Natural killer cell treated with Interleukin-12 subunit alpha and Interleukin-12 subunit beta and Interleukin-15 and Interleukin-18, amount 100 ng/mL, for 72 hours (primary cell): Measurements from ENCODE around the gene REXO1. TPM values are rescaled to one million over a fixed set of nuclear protein-coding genes. Genes with fewer than 3 reads are reported as not detected.

Experiments used
- ATAC-seq, 2 donors: fragments of 150-1000 bp; cut with Tn5 transposase in 1 of 2; sonication (Bioruptor Pico), chemical (Tn5 transposase) in 1 of 2; 2 replicates each; pipeline ENCODE4 v1.10.0; 2021
- DNase-seq: peaks from one replicate; pipeline ENCODE4 v3.0.0; 2022; ENCODE audit warnings: low spot score
- H3K27ac Mint-ChIP-seq, 2 donors: 1 replicate in 1 of 2; 2 replicates in 1 of 2; pipeline ENCODE4 v1.8.0; 2022; ENCODE audit warnings: mixed read lengths in 2 of 2, mild to moderate bottlenecking in 1 of 2, moderate library complexity in 1 of 2
- H3K27me3 Mint-ChIP-seq, 2 donors: 1 replicate in 1 of 2; 2 replicates in 1 of 2; pipeline ENCODE4 v1.8.0; 2022; ENCODE audit warnings: mixed read lengths in 2 of 2
- H3K36me3 Mint-ChIP-seq: one replicate; pipeline ENCODE4 v1.8.0; 2022; ENCODE audit warnings: mixed read lengths
- H3K4me1 Mint-ChIP-seq, 2 donors: 1 replicate in 1 of 2; 2 replicates in 1 of 2; pipeline ENCODE4 v1.8.0; 2022; ENCODE audit warnings: low read depth in 2 of 2, mixed read lengths in 2 of 2, mild to moderate bottlenecking in 1 of 2
- H3K4me3 Mint-ChIP-seq: one replicate; pipeline ENCODE4 v1.8.0; 2022; ENCODE audit warnings: mixed read lengths
- H3K9me3 Mint-ChIP-seq: 2 replicates; pipeline ENCODE4 v1.8.0; 2022; ENCODE audit warnings: mixed read lengths
- total RNA-seq, 2 donors: library from RNA; stranded (reverse); gene quantifications; one replicate each; pipeline ENCODE4 v1.2.3, GENCODE V29; 2022

Gene REXO1
- total RNA-seq, 2 donors from 2014 or later = 69.1 to 103 TPM

DNA sequence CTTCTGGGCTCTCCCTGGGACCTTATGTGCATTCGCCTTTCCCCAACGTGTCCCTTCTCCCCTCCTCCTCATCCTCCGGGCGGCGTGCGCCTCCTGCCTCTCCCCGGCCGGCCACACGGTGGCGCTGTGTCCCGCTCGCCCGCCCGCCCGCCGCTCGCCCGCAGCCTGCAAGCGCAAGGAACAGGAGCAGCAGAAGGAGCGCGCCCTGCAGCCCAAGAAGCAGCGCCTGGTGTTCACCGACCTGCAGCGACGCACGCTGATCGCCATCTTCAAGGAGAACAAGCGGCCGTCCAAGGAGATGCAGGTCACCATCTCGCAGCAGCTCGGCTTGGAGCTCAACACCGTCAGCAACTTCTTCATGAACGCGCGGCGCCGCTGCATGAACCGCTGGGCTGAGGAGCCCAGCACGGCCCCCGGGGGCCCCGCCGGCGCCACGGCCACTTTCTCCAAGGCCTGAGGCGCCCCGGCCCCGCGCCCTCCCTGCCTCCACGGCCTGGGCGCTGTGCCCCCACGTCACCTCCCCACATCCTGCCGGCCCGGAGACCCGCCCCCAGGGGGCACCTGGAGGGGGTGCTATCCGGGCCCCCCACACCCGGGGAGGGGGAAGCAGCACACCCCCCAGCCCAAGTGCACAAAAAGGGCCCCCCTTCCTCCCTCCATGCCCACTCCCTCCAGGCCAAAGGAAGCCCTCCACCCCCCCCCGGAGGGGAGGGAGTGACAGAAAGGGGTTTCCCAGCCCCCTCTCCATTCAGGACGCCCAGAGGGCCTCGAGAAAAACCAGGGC, 73.1 kb downstream of the REXO1 start:
- ATAC-seq (no peak), DNase-seq (no peak)
- Mint-ChIP-seq H3K9me3 (no peaks in the 10 kb centered on the region), H3K4me1 (peaks cover 4 to 10% of the 10 kb centered on the region in 2 donors), H3K27ac (no peak overlapping the region), H3K27me3 (peaks cover 48 to 62% of the 10 kb centered on the region in 2 donors), H3K36me3 (peaks cover 26% of the 10 kb centered on the region), H3K4me3 (no peak overlapping the region)

DNA sequence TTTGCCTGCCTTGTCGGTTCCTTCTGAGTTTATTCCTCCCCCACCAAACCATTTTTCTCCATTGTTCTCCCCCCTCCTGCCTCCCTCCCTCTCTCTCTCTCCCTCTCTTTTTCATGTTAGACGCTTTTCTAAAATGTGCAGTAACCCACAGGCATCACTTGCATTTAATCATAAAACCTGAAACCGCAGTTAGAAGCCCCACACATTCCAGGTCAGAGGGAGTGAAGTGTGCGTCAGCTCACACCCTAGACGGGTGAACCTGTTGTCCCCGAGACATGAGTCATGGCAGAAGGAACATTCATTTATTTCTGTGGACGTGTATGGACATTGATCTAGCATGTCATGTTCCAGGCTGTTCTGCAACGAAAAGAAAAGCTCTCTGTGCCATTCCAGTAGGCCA, 75.1 kb downstream of the REXO1 start:
- H3K27me3 Mint-ChIP-seq = peaks cover 51 to 67% of the 10 kb centered on the region in 2 donors
- no peak overlapping the region for H3K4me3 Mint-ChIP-seq
- no peaks in the 10 kb centered on the region for H3K9me3 Mint-ChIP-seq
- peaks cover 21% of the 10 kb centered on the region for H3K36me3 Mint-ChIP-seq
- H3K4me1 Mint-ChIP-seq = peaks cover 4 to 5% of the 10 kb centered on the region in 2 donors
- no peak for DNase-seq
- ATAC-seq = no peak
- H3K27ac Mint-ChIP-seq = no peak overlapping the region

DNA sequence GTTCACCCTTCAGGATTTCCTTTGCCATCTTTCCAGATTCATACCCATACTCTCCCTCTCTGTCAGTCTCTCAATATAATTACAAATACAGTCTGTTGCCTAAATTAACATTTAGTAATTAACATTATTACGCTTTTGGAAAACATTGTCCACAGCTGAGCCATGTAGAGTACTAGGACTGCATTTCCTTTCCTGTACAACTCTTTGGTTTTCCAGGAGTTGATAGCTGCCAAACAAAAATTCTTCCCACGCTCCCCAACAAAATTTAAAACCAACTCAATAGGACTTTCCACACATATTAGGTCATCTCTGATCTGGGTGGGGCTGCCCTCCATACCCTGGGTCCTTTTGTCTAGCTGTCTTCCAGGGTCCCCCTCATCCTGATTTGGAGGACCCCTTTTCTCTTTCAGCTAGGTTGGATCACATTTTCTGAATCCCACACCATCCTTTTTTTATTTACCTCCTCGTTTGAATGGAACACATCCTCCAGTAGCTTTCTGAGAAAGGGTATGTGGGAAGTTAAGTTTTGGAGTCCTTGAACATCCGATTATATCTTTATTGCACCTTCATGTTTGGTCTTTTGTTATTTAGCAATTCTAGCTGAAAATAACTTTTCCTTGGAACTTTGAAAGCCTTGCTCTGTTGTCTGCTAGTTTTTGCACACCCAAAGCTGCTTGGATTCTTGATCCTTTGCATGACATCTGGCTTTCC, 77.3 kb downstream of the REXO1 start:
- Mint-ChIP-seq H3K27me3 (peaks cover 47 to 63% of the 10 kb centered on the region in 2 donors), H3K36me3 (peaks cover 15% of the 10 kb centered on the region), H3K4me1 (no peaks in the 10 kb centered on the region), H3K27ac (no peak overlapping the region), H3K4me3 (no peak overlapping the region), H3K9me3 (no peaks in the 10 kb centered on the region)
- ATAC-seq = no peak
- no peak for DNase-seq

DNA sequence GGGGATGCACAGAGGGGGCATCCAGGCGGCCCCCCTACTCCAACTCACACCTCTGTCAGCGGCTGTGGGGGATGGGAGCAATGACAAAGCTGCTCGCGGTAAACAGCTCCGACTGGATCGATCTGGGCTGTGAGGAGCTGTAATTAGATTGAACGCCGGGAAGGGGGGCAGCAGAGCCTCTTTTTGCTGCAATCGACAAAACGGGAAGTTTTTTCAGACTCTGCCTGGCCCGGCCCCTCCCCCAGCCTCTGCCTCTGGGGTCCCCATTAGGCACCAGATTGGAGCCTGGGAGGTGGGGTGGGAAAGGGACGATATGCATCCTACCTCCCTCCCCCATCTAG, 78.7 kb downstream of the REXO1 start:
- no peak for ATAC-seq
- Mint-ChIP-seq H3K27me3 (peaks cover 47 to 59% of the 10 kb centered on the region in 2 donors), H3K27ac (no peak overlapping the region), H3K9me3 (no peaks in the 10 kb centered on the region), H3K4me3 (no peak overlapping the region), H3K4me1 (no peaks in the 10 kb centered on the region), H3K36me3 (peaks cover 15% of the 10 kb centered on the region)
- DNase-seq = no peak

DNA sequence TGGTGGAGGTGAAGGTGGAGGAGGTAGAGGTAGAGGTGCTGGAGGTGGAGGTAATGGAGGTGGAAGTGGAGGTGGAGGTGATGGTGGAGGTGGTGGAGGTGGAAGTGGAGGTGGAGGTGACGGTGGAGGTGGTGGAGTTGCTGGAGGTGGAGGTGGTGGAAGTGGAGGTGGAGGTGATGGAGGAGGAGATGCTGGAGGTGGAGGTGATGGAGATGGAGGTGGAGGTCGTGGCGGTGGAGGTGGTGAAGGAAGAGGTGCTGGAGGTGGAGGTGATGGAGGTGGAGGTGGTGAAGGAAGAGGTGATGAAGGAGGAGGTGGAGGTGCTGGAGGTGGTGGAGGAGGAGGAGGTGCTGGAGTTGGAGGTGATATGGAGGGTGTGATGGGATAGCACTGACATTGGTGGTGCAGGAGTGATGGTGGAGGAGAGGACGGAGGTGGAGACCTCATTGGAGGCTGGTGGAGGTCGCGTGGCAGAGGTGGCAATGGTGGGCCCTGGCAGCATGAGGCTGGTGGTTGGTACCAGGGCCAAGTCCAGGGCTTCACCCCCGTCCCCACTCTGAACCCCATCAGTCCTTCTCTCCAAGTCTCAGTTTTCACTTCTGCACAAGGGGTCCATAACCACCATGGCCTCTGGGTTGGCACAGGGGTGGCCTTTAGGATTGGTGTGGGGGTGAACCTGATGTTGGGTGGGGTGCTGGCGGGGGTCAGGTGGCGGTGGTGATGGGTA, 79.2 kb downstream of the REXO1 start:
- Mint-ChIP-seq H3K27me3 (peaks cover 43 to 53% of the 10 kb centered on the region in 2 donors), H3K9me3 (no peaks in the 10 kb centered on the region), H3K4me1 (no peaks in the 10 kb centered on the region), H3K36me3 (peaks cover 15% of the 10 kb centered on the region), H3K27ac (no peak overlapping the region), H3K4me3 (no peak overlapping the region)
- DNase-seq (no peak), ATAC-seq (no peak)

DNA sequence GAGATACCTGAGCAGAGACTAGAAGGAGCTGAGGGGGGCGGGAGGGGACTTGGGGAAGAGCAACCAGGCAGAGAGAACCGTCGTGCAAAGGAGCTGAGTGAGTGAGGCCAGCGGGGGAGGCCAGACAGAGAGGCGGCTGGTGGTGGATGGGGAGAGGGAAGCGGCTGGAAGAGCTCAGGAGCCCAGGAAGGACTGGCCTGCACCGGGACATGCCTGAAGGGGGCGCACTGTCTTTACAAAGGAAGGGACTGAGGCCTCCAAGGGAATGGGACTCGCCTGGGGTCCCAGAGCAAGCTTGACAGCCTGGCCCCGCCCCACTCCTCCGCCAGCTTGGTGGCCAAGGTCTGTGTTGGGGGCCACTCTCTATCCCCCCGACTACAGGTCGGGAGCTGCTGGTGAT, 80.0 kb downstream of the REXO1 start:
- H3K4me1 Mint-ChIP-seq = no peaks in the 10 kb centered on the region
- peaks cover 15% of the 10 kb centered on the region for H3K36me3 Mint-ChIP-seq
- DNase-seq (no peak), ATAC-seq (no peak)
- no peak overlapping the region for H3K4me3 Mint-ChIP-seq
- H3K27ac Mint-ChIP-seq = no peak overlapping the region
- H3K9me3 Mint-ChIP-seq = no peaks in the 10 kb centered on the region
- peaks cover 39 to 48% of the 10 kb centered on the region in 2 donors for H3K27me3 Mint-ChIP-seq

DNA sequence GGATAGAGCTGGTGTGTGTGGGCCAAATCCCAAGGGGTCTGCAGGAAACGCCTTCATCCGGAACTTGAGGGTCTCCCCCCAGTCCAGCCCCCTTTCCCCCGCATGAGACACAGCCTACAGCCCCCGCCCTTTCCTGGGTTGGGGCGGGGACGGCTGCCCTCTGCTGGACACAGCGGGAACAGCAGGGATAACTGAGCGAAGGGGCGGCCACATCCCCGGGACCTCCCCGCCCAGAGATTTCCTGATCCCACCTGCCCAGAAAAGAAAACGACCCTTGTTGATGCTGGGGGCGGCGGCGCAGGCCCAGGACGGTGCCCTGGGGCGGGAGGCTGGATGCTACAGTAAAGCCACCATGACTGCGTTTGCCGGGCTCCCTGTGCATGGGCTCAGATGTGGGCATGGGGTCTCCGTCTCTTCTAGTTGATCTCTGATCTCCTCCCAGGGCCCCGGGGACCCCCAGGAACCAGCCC, 80.8 kb downstream of the REXO1 start:
- Mint-ChIP-seq H3K36me3 (peaks cover 15% of the 10 kb centered on the region), H3K27ac (no peak overlapping the region), H3K4me1 (no peaks in the 10 kb centered on the region), H3K4me3 (no peak overlapping the region), H3K9me3 (no peaks in the 10 kb centered on the region), H3K27me3 (peaks cover 36 to 40% of the 10 kb centered on the region in 2 donors)
- peak; percentile 52 to 77 for ATAC-seq
- DNase-seq = no peak

DNA sequence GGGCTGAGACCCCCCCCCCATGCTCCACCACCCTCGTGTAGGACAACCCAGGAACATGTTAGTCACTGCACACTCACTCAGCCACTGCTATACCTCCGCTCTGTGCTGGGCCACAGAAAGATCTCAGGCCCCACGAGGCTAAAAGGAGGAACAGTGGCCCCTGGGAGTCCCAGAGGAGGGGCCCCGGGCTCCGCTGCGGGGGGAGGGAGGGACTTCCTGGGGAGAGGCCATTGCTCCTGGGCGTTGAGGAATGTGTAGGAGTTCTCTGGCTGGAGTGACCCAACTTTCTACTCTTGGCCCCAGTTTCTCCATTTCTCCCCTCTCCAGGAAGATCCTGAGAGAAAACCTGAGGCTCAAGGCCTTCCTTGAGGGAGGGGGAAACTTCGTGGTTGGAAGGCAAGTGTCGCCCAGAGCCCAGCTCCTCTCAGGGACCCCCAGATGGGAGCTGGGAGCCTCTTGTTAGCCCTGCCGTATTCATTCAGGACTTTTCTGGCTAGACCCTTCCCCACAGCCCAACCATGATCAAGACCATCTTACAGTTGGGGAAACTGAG, 81.4 kb downstream of the REXO1 start:
- peaks cover 34 to 37% of the 10 kb centered on the region in 2 donors for H3K27me3 Mint-ChIP-seq
- no peak overlapping the region for H3K27ac Mint-ChIP-seq
- peaks cover 15% of the 10 kb centered on the region for H3K36me3 Mint-ChIP-seq
- ATAC-seq = no peak
- no peaks in the 10 kb centered on the region for H3K9me3 Mint-ChIP-seq
- no peaks in the 10 kb centered on the region for H3K4me1 Mint-ChIP-seq
- no peak for DNase-seq
- H3K4me3 Mint-ChIP-seq = no peak overlapping the region

DNA sequence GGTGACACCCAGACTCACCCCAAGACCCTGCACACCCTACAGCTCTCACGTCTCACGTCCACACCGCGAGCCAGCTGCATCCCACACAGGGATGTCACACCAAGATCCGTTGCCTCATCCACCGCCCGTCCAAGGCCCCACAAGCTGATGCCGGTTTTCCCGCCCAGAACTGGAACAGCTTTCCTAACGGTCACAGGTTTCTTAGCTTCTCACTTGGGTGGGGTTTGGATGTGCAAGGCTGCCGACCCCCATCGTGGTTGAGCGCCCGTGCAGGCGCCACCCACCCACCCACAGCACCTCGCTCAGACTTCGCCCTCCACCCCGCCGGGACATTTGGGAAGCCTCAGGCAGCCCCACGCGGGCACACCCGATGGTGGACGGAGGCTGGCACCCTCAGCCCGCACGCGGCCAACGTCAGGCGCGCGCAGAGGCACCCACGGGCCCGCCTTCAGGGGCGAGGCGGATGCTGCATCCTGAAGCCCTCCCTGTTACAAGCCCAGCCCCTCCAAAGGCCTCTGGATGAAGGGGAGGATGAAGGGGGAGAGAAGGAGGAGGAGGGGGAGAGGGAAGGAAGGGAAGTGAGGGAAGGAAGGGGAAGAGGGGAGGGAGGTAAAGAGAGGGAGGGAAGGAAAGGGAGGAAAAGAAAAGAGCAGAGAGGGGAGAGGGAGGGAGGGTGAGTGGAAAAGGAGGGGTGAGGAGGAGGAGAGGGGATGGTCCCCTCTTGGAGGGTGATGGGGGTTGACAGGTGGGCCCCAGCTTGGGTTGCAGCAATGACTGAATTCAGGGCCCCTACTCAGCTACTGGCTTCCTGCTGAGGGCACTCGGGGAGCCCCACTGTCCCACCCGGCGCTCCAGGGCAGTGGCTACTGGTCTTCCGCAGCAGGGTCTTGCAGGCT, 82.1 kb downstream of the REXO1 start:
- no peak overlapping the region for H3K27ac Mint-ChIP-seq
- peaks cover 35 to 40% of the 10 kb centered on the region in 2 donors for H3K27me3 Mint-ChIP-seq
- ATAC-seq (no peak), DNase-seq (no peak)
- H3K36me3 Mint-ChIP-seq = peaks cover 11% of the 10 kb centered on the region
- no peaks in the 10 kb centered on the region for H3K9me3 Mint-ChIP-seq
- no peak overlapping the region for H3K4me3 Mint-ChIP-seq
- no peaks in the 10 kb centered on the region for H3K4me1 Mint-ChIP-seq

Other genes starting within 250 kb of the REXO1 start
- 100 to 1,000 TPM; 179 to 184 TPM for gene UQCR11, start 243.0 kb downstream of the REXO1 start, total RNA-seq
- 10 to 100 TPM; 60.4 to 87.9 TPM for gene TCF3, start 195.9 kb downstream of the REXO1 start, total RNA-seq
- gene ONECUT3, start 95.0 kb downstream of the REXO1 start, total RNA-seq = not detected
- 1 to 10 TPM; 2.3 to 2.8 TPM for gene ATP8B3, start 36.2 kb downstream of the REXO1 start, total RNA-seq
- gene KLF16, start 15.1 kb upstream of the REXO1 start, total RNA-seq = 10 to 100 TPM; 18.0 to 49.8 TPM
- 100 to 1,000 TPM; 127 to 132 TPM for gene ABHD17A, start 37.0 kb upstream of the REXO1 start, total RNA-seq
- 10 to 100 TPM in 1 of 2 donors, 1 to 10 TPM in 1; 7.5 to 13.3 TPM for gene ADAT3, start 56.9 kb upstream of the REXO1 start, total RNA-seq
- 10 to 100 TPM; 34.8 to 66.2 TPM for gene SCAMP4, start 56.9 kb upstream of the REXO1 start, total RNA-seq
- gene CSNK1G2, start 92.7 kb upstream of the REXO1 start, total RNA-seq = 100 to 1,000 TPM in 1 of 2 donors, 10 to 100 TPM in 1; 57.5 to 103 TPM
- gene BTBD2, start 167.2 kb upstream of the REXO1 start, total RNA-seq = 10 to 100 TPM; 19.9 to 23.0 TPM
- 100 to 1,000 TPM; 303 to 308 TPM for gene MKNK2, start 202.8 kb upstream of the REXO1 start, total RNA-seq
- gene MOB3A, start 247.8 kb upstream of the REXO1 start, total RNA-seq = 100 to 1,000 TPM; 180 to 212 TPM
- gene IZUMO4, start 248.4 kb upstream of the REXO1 start, total RNA-seq = 1 to 10 TPM; 5.7 to 5.9 TPM